GM21528 (cell line): Measurements from ENCODE around the gene PIH1D1.
"Not testable (repeated sequence)": the region's sequence is repeated elsewhere in the genome, so short reads cannot be mapped to it uniquely, and the experiment has no call there.

Source experiments
- ATAC-seq: cut with Tn5 transposase; IDR thresholded peaks from one replicate; pipeline ENCODE4 v1.9.1; 2021; ENCODE audit warnings: mild to moderate bottlenecking, moderate library complexity; ENCODE audit not compliant: unreplicated experiment, low FRiP score

PIH1D1 gene

DNA sequence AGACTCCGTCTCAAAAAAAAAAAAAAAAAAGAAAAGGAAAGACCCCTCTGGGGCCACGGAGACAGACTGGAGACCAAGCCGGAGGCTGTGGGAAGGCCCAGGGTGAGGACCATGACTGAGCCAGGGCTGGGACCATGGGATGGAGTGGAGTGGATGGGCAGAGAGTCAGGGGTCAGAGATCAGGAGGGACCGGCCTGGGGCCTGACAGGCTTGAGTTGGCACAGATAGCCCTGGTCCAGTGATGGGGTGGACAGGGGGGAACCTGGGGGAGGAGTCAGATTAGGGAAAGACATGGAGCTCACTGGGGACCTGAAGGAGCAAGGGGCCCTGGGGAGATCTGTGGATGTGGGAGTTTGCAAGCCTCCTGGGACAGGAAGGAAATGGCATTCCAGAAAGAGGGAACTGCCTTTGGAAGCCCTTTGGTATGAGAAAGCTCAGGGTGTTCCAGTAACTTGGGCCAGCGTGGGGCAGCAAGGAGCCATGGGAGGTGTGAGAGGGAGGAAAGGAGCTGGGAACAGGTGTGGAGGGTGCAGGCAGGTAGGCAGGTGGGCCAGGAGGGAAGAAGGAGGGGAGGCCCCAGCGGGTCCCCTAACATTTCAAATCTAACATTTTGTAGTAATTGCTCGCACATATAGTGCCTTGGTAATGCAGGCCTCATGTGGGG, 29.5 kb upstream of the PIH1D1 start:
- no peak for ATAC-seq

DNA sequence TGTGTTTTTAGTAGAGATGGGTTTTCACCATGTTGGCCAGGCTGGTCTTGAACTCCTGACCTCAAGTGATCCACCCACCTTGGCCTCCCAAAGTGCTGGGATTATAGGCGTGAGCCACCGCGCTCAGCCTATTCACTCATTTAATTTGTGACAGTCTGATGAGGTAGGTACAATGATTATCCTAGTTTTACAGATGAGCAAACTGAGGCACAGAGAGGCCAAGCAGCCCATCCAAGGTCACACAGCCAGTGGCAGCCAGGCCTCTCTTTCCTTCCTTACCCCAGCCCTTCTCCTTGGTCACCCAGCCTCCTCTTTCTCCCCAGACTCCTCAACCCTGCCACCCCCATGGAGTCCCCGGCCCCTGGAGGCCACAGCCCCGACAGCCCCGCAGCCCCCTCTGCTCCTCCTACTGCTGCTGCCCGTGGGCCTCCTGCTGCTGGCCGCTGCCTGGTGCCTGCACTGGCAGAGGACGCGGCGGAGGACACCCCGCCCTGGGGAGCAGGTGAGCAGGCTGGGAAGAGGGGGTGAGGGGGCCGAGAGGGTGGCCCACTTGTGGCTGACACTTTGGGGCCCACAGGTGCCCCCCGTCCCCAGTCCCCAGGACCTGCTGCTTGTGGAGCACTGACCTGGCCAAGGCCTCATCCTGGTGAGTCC, 28.5 kb upstream of the PIH1D1 start:
- no peak for ATAC-seq

- ATAC-seq = no peak
Measured at GRCh38 chr19:49475995-49476880, 24.6 kb upstream of the PIH1D1 start.

GRCh38 chr19:49475191-49475917, 23.7 kb upstream of the PIH1D1 start:
- no peak for ATAC-seq

DNA sequence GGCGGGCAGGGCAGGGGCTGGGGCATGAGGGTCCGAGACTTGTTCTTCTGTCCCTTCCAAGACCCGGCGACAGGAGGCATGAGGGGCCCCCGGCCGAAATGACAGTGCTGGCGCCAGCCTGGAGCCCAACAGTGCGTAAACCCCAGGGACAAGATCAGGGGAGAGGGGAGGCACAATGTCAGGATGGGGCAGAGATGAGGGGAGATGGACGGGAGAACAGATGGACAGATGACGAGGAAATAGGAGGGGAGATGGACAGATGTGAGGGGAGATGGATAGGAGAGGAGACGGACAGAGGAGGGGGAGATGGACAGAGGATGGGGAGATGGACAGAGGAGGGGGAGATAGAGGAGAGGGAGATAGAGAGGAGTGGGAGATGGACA, 22.9 kb upstream of the PIH1D1 start:
- no peak for ATAC-seq

DNA sequence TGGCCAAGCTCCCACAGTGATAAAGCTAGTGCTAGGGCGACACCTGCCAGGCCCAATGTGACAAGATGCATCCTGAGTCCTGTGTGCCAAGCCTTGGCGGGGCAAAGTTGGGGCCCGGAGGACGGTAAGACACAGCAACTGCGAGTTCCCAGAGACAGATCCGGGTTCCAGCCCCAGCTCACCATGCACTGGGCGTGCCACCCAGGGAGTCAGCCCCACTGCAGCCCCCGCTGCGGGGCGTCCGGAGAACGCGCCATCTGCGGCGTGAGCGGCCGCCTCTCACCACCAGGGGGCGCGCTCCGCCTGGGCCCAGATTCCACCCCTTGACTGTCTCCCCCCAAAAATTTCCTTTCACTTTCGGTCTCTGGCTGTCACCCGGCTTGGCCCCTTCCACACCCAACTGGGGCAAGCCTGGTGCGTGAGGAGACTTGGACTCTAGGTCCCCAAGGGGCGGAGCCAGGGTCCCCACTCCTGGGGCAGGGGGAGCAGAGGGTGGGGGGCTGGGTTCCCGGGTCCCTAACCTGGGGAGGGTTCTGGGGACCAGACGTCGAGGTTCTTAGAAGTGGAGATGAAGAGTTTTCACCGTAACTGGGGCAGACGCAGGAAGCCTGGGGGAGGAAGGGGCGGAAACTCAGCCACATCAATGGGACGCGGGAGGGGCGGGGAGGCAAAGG, 22.4 kb upstream of the PIH1D1 start, which contains the start of gene FLT3LG:
Gene FLT3LG (plus strand): TSS at position 348 of the 674 bp plus-strand sequence. CDS start 425 bp downstream, outside the sequence.
- no peak for ATAC-seq

DNA sequence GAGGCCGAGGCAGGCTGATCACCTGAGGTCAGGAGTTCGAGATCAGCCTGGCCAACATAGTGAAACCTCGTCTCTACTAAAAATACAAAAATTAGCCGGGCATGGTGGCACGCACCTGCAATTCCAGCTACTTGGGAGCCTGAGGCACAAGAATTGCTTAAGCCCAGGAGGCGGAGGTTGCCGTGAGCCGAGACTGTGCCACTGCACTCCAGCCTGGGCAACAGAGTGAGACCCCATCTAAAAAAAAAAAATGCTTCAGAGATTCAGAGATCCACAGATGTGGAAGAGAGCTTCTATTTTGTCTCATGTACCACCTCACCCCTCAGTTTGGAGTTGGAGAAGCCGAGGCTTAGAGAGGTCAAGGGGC, 21.9 kb upstream of the PIH1D1 start:
- not testable (repeated sequence) for ATAC-seq

GRCh38 chr19:49472936-49473335, 21.3 kb upstream of the PIH1D1 start:
- ATAC-seq = no peak

DNA sequence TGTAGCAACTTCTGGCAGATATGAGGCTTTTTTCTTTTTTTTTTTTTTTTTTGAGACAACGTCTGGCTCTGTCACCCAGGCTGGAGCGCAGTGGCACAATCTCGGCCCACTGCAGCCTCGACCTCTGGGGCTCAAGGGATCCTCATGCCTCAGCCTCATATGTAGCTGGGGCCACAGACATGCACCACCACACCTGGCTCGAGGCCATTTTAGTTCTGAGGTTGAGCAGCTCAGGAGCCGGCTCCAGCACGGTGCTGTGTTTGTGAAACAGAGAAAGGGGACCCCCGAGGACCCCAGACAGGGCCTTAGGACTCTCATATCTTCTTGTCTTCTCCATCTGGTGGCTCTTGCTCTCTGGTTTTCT, 19.0 kb upstream of the PIH1D1 start:
- ATAC-seq = no peak

- peak; percentile 45 for ATAC-seq
Measured at GRCh38 chr19:49469828-49470614, 18.4 kb upstream of the PIH1D1 start.

GRCh38 chr19:49468746-49469447, 17.3 kb upstream of the PIH1D1 start:
- peak; percentile 53 for ATAC-seq

DNA sequence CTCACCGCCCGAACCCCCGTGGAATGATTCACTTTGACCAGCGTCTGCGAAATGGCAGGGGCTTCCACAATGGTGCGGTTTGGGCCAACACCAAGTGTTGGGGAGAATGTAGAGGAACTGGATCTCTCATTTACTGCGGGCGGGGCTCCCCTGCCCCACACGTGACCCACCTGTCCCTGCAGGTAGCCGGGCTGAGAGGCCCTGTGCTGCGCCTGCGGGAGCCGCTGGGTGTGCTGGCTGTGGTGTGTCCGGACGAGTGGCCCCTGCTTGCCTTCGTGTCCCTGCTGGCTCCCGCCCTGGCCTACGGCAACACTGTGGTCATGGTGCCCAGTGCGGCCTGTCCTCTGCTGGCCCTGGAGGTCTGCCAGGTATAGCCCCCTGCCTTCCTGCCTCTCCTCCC, 16.6 kb upstream of the PIH1D1 start:
- no peak for ATAC-seq

- no peak for ATAC-seq
Measured at GRCh38 chr19:49465371-49465770, 13.8 kb upstream of the PIH1D1 start.

DNA sequence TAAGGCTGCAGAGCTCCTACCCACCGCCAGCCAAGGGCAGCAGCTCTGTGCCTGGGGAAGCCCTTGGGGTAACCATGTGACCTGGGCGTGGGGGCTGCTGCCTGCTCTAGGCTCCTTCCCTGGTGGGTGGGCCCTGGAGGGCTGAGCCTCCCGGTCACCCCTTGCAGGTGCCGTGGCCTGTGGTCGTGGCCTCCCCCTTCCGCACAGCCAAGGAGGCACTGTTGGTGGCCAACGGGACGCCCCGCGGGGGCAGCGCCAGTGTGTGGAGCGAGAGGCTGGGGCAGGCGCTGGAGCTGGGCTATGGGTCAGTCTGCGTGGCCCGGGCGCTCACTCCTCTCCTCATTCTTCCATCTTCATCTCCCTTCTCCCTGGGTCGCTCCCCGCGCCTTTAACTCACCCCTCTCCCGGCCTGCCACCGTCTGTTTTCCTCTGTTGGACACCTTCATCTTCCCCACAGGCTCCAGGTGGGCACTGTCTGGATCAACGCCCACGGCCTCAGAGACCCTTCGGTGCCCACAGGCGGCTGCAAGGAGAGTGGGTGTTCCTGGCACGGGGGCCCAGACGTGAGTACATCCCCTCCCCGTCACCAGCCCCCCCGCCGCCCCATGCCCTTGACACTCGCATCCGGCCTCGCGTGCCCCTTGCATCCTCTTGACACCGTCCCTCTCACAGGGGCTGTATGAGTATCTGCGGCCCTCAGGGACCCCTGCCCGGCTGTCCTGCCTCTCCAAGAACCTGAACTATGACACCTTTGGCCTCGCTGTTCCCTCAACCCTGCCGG, 12.5 kb upstream of the PIH1D1 start:
- no peak for ATAC-seq

DNA sequence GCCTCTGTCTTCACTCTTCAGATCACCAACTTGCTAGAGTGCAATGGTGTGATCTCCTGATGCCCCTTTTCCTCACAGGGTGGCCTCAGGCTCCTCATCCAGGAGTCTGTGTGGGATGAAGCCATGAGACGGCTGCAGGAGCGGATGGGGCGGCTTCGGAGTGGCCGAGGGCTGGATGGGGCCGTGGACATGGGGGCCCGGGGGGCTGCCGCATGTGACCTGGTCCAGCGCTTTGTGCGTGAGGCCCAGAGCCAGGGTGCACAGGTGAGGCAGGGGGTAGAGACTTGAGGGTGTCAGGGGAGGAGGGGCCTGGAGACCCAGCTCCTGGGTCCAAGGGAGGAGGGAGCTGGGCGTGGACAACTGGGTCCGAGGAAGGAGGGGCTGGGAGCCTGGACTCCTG, 10.9 kb upstream of the PIH1D1 start:
- no peak for ATAC-seq

- ATAC-seq = no peak
Measured at GRCh38 chr19:49461656-49462055, 10.0 kb upstream of the PIH1D1 start.

GRCh38 chr19:49461130-49461529, 9.5 kb upstream of the PIH1D1 start:
- not testable (repeated sequence) for ATAC-seq

- ATAC-seq = no peak
Measured at GRCh38 chr19:49459388-49459787, 7.8 kb upstream of the PIH1D1 start.
